ENCODE results near the gene QSOX2. TPM values are rescaled to one million over a fixed set of nuclear protein-coding genes. Genes with fewer than 3 reads are reported as not detected.

QSOX2 gene
- total RNA-seq, 2 experiments from 2014 or later = 50.0 to 57.5 TPM

GRCh38 chr9:136189394-136190236 is 56.0 kb downstream of the QSOX2 start:
- no peak overlapping the region for H3K4me3 ChIP-seq (ENCODE audit: low read depth, low read length, poor library complexity, severe bottlenecking)
- H3K9me2 ChIP-seq (ENCODE audit: insufficient read depth, low read length) = no peaks in the 10 kb centered on the region
- H3K27ac ChIP-seq (ENCODE audit: low read depth, low read length, poor library complexity, severe bottlenecking) = no peak overlapping the region
- H4K20me1 ChIP-seq (ENCODE audit: insufficient read depth, low read length) = no peaks in the 10 kb centered on the region
- no peak for DNase-seq (ENCODE audit: low spot score)
- POLR2A ChIA-PET = no interaction called here
- peaks cover 5% of the 10 kb centered on the region for H3K4me1 ChIP-seq (ENCODE audit: insufficient read depth, low read length, poor library complexity, severe bottlenecking)
- no peak overlapping the region for H2AFZ ChIP-seq (ENCODE audit: low read length)
- no peaks in the 10 kb centered on the region for H3K9me3 ChIP-seq (ENCODE audit: low read length)
- no peaks in the 10 kb centered on the region for H3K79me2 ChIP-seq (ENCODE audit: insufficient read depth, low read depth, low read length)
- TF ChIP-seq EZH2phosphoT487 (IDR thresholded peaks at IDR 0.05; ENCODE audit: borderline replicate concordance, low read depth, low read length) (no peak), CTCF (conservative IDR thresholded peaks at IDR 0.05; ENCODE audit: low read length) (no peak)
- CTCF ChIA-PET (ENCODE audit: unreplicated experiment) = no interaction called here
- no peak overlapping the region for H3K4me2 ChIP-seq (ENCODE audit: low read length)
- intact Hi-C loops (cut with micrococcal nuclease; ENCODE audit: unreplicated experiment) = no loop called here
- BruUV-seq (replicated peaks) = no TSS peak
- H3K36me3 ChIP-seq (ENCODE audit: insufficient read depth, low read length) = no peaks in the 10 kb centered on the region

- no peak overlapping the region for H3K4me3 ChIP-seq (ENCODE audit: low read depth, low read length, poor library complexity, severe bottlenecking)
- H3K79me2 ChIP-seq (ENCODE audit: insufficient read depth, low read depth, low read length) = no peaks in the 10 kb centered on the region
- no peak overlapping the region for H3K27ac ChIP-seq (ENCODE audit: low read depth, low read length, poor library complexity, severe bottlenecking)
- no peaks in the 10 kb centered on the region for H4K20me1 ChIP-seq (ENCODE audit: insufficient read depth, low read length)
- DNase-seq (ENCODE audit: low spot score) = no peak
- ChIA-PET POLR2A (no interaction called here), CTCF (ENCODE audit: unreplicated experiment) (no interaction called here)
- TF ChIP-seq CTCF (conservative IDR thresholded peaks at IDR 0.05; ENCODE audit: low read length) (no peak), EZH2phosphoT487 (IDR thresholded peaks at IDR 0.05; ENCODE audit: borderline replicate concordance, low read depth, low read length) (no peak)
- no peaks in the 10 kb centered on the region for H3K9me2 ChIP-seq (ENCODE audit: insufficient read depth, low read length)
- no peaks in the 10 kb centered on the region for H3K9me3 ChIP-seq (ENCODE audit: low read length)
- peaks cover 5% of the 10 kb centered on the region for H3K4me1 ChIP-seq (ENCODE audit: insufficient read depth, low read length, poor library complexity, severe bottlenecking)
- intact Hi-C loops (cut with micrococcal nuclease; ENCODE audit: unreplicated experiment) = no loop called here
- H3K36me3 ChIP-seq (ENCODE audit: insufficient read depth, low read length) = no peaks in the 10 kb centered on the region
- BruUV-seq (replicated peaks) = no TSS peak
- H3K4me2 ChIP-seq (ENCODE audit: low read length) = no peak overlapping the region
- no peak overlapping the region for H2AFZ ChIP-seq (ENCODE audit: low read length)
Measured at GRCh38 chr9:136187683-136188586, 57.7 kb downstream of the QSOX2 start.
